Brain microvascular endothelial cell (primary cell): ENCODE data around the gene SHCBP1.

Experiments
- DNase-seq: peaks from one replicate; pipeline ENCODE4 v3.0.0-alpha.2; 2020
- H3K27ac ChIP-seq: fragments of 250-450 bp; sonication (Bioruptor Pico); 2 replicates; pipeline ENCODE4 v1.5.1; 2020; ENCODE audit warnings: mild to moderate bottlenecking, moderate library complexity
- H3K27me3 ChIP-seq: fragments of 250-450 bp; sonication (Bioruptor Pico); replicated peaks from 2 replicates; pipeline ENCODE4 v1.5.1; 2020; ENCODE audit warnings: mild to moderate bottlenecking
- H3K36me3 ChIP-seq: fragments of 250-450 bp; sonication (Bioruptor Pico); replicated peaks from 2 replicates; pipeline ENCODE4 v1.5.1; 2020; ENCODE audit warnings: mild to moderate bottlenecking
- H3K4me3 ChIP-seq: 2 replicates; pipeline ENCODE4 v1.5.1; 2011; ENCODE audit warnings: low read depth, mild to moderate bottlenecking, control low read depth, low read length, moderate library complexity
- CTCF ChIP-seq: IDR thresholded peaks from 2 replicates; pipeline ENCODE4 v1.5.1; 2011; ENCODE audit warnings: low read depth, mild to moderate bottlenecking, moderate library complexity, low read length, control low read depth, inconsistent platforms; ENCODE audit errors: missing control alignments
- in situ Hi-C: cut with HindIII; loops from 2 replicates; pipeline ENCODE4 v1.10.0; 2017; ENCODE audit warnings: low sequenced_read_pairs, low pct_ligation_motif_present

Gene SHCBP1, protein sequence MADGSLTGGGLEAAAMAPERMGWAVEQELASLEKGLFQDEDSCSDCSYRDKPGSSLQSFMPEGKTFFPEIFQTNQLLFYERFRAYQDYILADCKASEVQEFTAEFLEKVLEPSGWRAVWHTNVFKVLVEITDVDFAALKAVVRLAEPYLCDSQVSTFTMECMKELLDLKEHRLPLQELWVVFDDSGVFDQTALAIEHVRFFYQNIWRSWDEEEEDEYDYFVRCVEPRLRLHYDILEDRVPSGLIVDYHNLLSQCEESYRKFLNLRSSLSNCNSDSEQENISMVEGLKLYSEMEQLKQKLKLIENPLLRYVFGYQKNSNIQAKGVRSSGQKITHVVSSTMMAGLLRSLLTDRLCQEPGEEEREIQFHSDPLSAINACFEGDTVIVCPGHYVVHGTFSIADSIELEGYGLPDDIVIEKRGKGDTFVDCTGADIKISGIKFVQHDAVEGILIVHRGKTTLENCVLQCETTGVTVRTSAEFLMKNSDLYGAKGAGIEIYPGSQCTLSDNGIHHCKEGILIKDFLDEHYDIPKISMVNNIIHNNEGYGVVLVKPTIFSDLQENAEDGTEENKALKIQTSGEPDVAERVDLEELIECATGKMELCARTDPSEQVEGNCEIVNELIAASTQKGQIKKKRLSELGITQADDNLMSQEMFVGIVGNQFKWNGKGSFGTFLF

DNA sequence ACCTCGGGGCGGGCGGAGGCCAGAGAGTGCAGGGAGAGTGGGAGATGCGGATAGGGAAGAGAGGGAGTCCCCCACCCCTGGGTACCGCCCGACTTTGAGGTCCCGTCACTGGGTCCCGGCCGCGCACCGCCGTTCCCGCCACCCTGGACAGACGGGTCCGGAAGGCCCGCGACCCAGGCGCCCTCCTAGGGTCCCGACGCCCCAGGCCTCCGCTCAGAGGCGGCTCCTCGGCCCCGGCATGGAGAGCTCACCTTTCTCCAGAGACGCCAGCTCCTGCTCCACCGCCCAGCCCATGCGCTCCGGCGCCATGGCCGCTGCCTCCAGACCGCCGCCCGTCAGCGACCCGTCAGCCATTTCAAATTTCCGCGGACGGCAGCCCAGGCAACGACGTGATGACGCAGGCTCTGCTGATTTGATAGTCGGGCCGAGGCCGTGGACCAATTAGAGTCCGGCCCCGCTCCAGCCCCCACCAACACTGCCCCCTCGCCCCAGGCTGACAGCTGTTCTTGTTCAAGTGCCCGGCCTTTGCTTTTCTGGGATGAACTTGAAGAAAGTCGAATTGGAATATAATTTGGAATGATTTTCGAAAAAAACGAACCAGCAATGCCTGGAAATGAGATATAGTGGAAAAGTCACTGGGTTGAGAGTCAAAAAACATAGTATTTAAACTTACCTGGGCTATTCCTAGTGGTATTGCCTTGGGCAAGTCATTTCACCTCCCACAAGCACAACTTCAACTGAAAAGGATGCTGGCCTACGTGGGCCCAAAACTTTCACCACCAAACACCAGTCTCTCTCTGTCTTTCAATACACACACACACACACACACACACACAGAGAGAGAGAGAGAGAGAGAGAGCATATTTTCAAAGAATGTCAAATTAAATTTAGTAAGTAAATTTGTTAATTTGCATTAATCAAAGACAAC is at the start of gene SHCBP1:
SHCBP1 (minus strand) TSS at position 374 of the 928 bp plus-strand sequence; CDS start at position 354, 20 bp downstream.
- Histone ChIP-seq H3K4me3 (peak within 1 kb of the TSS; percentile 76), H3K27ac (no peak within 1 kb of the TSS), H3K27me3 (no peaks in the 10 kb centered on the region), H3K36me3 (no peaks in the 10 kb centered on the region)
- in situ Hi-C loops, result no loop called here
- peak; percentile 19 for TF ChIP-seq CTCF
- peak; percentile 87 for DNase-seq

DNA sequence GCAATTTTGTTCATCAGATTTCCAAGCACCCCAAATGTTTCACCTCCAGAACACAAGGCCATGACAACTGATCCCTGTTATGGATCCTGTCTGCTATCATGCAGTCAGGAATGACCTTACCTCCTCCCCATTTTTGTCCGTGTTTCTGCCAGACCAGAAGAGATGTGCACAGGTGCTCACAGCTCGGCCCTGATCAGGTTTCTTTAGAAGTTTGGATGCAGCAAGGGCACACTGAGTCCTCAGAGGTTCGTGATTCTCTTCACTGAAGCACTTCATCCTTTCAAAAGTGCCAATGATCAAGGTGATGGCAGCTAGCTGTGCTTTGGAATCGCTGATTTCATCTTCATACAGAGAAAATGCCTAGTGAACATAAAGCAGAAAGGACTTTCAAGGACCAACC is 40.9 kb upstream of the SHCBP1 start:
- no peak for DNase-seq
- no peak overlapping the region for H3K4me3 ChIP-seq
- in situ Hi-C loops, result no loop called here
- no peak for TF ChIP-seq CTCF
- H3K36me3 ChIP-seq, result peaks cover 44% of the 10 kb centered on the region
- H3K27me3 ChIP-seq, result no peaks in the 10 kb centered on the region
- no peak overlapping the region for H3K27ac ChIP-seq

- no peak overlapping the region for H3K4me3 ChIP-seq
- no peaks in the 10 kb centered on the region for H3K27me3 ChIP-seq
- peaks cover 30% of the 10 kb centered on the region for H3K36me3 ChIP-seq
- DNase-seq, result no peak
- H3K27ac ChIP-seq, result no peak overlapping the region
- in situ Hi-C loops, result no loop called here
- TF ChIP-seq CTCF, result no peak
These were observed 37.7 kb upstream of the SHCBP1 start for GRCh38 chr16:46658925-46659324.

DNA sequence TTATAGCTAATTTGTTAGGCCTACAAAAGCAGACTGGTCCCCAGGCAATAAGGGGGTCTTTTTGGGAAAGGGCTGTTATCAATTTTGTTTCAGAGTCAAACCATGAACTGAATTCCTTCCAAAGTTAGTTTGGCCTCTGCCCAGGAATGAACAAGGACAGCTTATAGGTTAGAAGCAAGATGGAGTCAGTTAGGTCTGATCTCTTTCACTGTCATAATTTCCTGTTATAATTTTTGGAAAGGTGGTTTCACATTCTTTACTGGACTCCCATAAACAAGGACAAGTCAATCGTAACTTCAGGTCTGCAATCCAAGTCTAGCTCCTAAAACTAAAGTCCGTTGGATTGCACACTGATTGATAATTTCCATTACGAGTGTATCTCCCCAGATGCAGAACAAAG is 30.1 kb upstream of the SHCBP1 start:
- TF ChIP-seq CTCF, result no peak
- Histone ChIP-seq H3K27ac (no peak overlapping the region), H3K36me3 (no peaks in the 10 kb centered on the region), H3K27me3 (no peaks in the 10 kb centered on the region), H3K4me3 (no peak overlapping the region)
- in situ Hi-C loops, result no loop called here
- DNase-seq, result no peak

DNA sequence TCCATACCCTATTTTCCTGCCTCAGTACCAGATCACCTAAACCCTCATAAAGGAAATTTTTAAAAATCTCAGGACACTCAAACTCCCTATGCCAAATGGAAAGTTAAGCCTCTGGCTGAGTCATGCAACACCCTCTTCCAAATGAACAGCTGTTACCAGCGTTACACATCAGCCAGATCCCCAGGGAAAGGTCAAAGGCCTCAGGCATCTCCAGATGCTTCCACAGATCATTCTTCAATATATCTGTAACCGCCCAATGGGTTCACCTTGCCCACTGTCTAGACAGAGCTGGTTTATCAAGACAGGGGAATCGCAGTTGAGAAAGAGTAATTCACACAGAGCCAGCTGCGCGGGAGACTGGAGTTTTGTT is 29.1 kb upstream of the SHCBP1 start:
- no peak for TF ChIP-seq CTCF
- in situ Hi-C loops, result no loop called here
- DNase-seq, result peak; percentile 3
- Histone ChIP-seq H3K27me3 (no peaks in the 10 kb centered on the region), H3K4me3 (no peak overlapping the region), H3K36me3 (no peaks in the 10 kb centered on the region), H3K27ac (no peak overlapping the region)
